ENCODE results near the gene RBM34. TPM values are rescaled to one million over a fixed set of nuclear protein-coding genes. Genes with fewer than 3 reads are reported as not detected.

Gene RBM34
- total RNA-seq, 2 donors from 2014 or later = 25.7 to 90.7 TPM

- H3K36me3 ChIP-seq = no peaks in the 10 kb centered on the region
- DNase-seq (ENCODE audit: low spot score) = peak; percentile 94
- H3K27me3 ChIP-seq (replicated peaks; ENCODE audit: insufficient read depth) = no peaks in the 10 kb centered on the region
- H3K4me1 ChIP-seq (replicated peaks) = no peaks in the 10 kb centered on the region
- H3K4me3 ChIP-seq = peak within 1 kb of the TSS; percentile 80 to 82
- peak within 1 kb of the TSS; percentile 79 for H3K27ac ChIP-seq
- TF ChIP-seq POLR2A (IDR thresholded peaks at IDR 0.05) (peak; percentile 49), CTCF (IDR thresholded peaks at IDR 0.05) (peak in 3 of 4 experiments; percentile 12 to 30 (median 21)), POLR2AphosphoS5 (IDR thresholded peaks at IDR 0.05) (peak; percentile 97)
- intact Hi-C loops (cut with DNase I) = loop anchor here (2.0 kb wide), 2 partner anchors 34 to 198 kb away; no protein-coding TSS in a partner anchor
- WGBS = 1% methylated on average over 66 of the region's 67 CpGs
- H3K9me3 ChIP-seq = no peaks in the 10 kb centered on the region
Measured at GRCh38 chr1:235128456-235129328, 32.4 kb downstream of the RBM34 start, which contains the start of gene TOMM20. Gene TOMM20, minus strand, starts transcription at chr1:235128837. Its CDS starts 122 bp downstream, at chr1:235128715.

- H3K4me3 ChIP-seq = peak overlapping the region; percentile 80 to 82
- no peaks in the 10 kb centered on the region for H3K4me1 ChIP-seq (replicated peaks)
- H3K27ac ChIP-seq = peak overlapping the region; percentile 79
- TF ChIP-seq POLR2AphosphoS5 (IDR thresholded peaks at IDR 0.05) = no peak
- TF ChIP-seq CTCF (IDR thresholded peaks at IDR 0.05) = no peak
- TF ChIP-seq POLR2A (IDR thresholded peaks at IDR 0.05) = no peak
- intact Hi-C loops (cut with DNase I) = loop anchor here (2.0 kb wide), 2 partner anchors 35 to 199 kb away; no protein-coding TSS in a partner anchor
- DNase-seq (ENCODE audit: low spot score) = no peak
- WGBS = 1% methylated on average over 34 of the region's 35 CpGs
- no peaks in the 10 kb centered on the region for H3K27me3 ChIP-seq (replicated peaks; ENCODE audit: insufficient read depth)
- no peaks in the 10 kb centered on the region for H3K9me3 ChIP-seq
- H3K36me3 ChIP-seq = no peaks in the 10 kb centered on the region
Measured at GRCh38 chr1:235127732-235128455, 33.2 kb downstream of the RBM34 start.

- H3K27ac ChIP-seq = no peak overlapping the region
- TF ChIP-seq POLR2AphosphoS5 (IDR thresholded peaks at IDR 0.05) = no peak
- TF ChIP-seq POLR2A (IDR thresholded peaks at IDR 0.05) = no peak
- no peak for TF ChIP-seq CTCF (IDR thresholded peaks at IDR 0.05)
- H3K36me3 ChIP-seq = no peaks in the 10 kb centered on the region
- H3K9me3 ChIP-seq = no peaks in the 10 kb centered on the region
- no peaks in the 10 kb centered on the region for H3K27me3 ChIP-seq (replicated peaks; ENCODE audit: insufficient read depth)
- intact Hi-C loops (cut with DNase I) = no loop called here
- no peaks in the 10 kb centered on the region for H3K4me1 ChIP-seq (replicated peaks)
- 23% methylated on average over 4 of the region's 4 CpGs for WGBS
- DNase-seq (ENCODE audit: low spot score) = no peak
- H3K4me3 ChIP-seq = peak overlapping the region; percentile 80 to 82
Measured at GRCh38 chr1:235127203-235127602, 33.8 kb downstream of the RBM34 start.

- no peak overlapping the region for H3K27ac ChIP-seq
- 80% methylated on average over 1 of the region's 1 CpG for WGBS
- intact Hi-C loops (cut with DNase I) = no loop called here
- no peaks in the 10 kb centered on the region for H3K9me3 ChIP-seq
- no peaks in the 10 kb centered on the region for H3K36me3 ChIP-seq
- no peaks in the 10 kb centered on the region for H3K27me3 ChIP-seq (replicated peaks; ENCODE audit: insufficient read depth)
- DNase-seq (ENCODE audit: low spot score) = no peak
- TF ChIP-seq CTCF (IDR thresholded peaks at IDR 0.05) = no peak
- no peak for TF ChIP-seq POLR2AphosphoS5 (IDR thresholded peaks at IDR 0.05)
- TF ChIP-seq POLR2A (IDR thresholded peaks at IDR 0.05) = no peak
- no peak overlapping the region for H3K4me3 ChIP-seq
- H3K4me1 ChIP-seq (replicated peaks) = no peaks in the 10 kb centered on the region
Measured at GRCh38 chr1:235124665-235125064, 36.4 kb downstream of the RBM34 start.
